ENCODE measurements around the gene TTBK2.

The TTBK2 gene

GRCh38 chr15:42721916-42722315 is 198.7 kb downstream of the TTBK2 start:
- in situ Hi-C loops (cut with HindIII; ENCODE audit: low pct_unique_long_range_greater_than_20kb, low sequenced_read_pairs), result no loop called here
- no peak for DNase-seq (ENCODE audit: low read depth in 1 of 2, low spot score in 1 of 2)
- no peak for TF ChIP-seq JUND (IDR thresholded peaks at IDR 0.05; ENCODE audit: low read depth)

- DNase-seq (ENCODE audit: low read depth in 1 of 2, low spot score in 1 of 2), result no peak
- TF ChIP-seq JUND (IDR thresholded peaks at IDR 0.05; ENCODE audit: low read depth), result no peak
- in situ Hi-C loops (cut with HindIII; ENCODE audit: low pct_unique_long_range_greater_than_20kb, low sequenced_read_pairs), result no loop called here
Observed at GRCh38 chr15:42721016-42721415, 199.6 kb downstream of the TTBK2 start.

DNA sequence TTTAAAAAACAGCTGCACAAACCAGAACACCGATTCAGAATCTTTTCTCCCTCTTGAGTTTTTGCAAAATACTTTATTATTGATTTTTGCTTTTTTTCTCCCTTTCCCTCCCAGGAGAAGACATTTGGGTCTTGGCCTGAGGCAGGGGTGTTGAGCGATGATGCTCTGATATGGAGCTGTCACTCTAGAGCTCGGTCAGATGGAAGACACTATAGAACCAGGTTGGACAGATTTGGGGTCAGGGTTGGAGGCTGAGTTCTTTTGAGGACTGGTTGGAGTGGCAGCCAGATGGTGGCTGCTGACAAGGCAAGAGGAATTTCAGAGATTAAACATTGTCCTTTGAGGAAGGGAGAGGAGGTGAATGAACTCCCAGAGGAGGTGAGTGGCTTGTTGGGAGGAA is 200.5 kb downstream of the TTBK2 start:
- DNase-seq (ENCODE audit: low read depth in 1 of 2, low spot score in 1 of 2), result no peak
- no peak for TF ChIP-seq JUND (IDR thresholded peaks at IDR 0.05; ENCODE audit: low read depth)
- in situ Hi-C loops (cut with HindIII; ENCODE audit: low pct_unique_long_range_greater_than_20kb, low sequenced_read_pairs), result no loop called here

DNA sequence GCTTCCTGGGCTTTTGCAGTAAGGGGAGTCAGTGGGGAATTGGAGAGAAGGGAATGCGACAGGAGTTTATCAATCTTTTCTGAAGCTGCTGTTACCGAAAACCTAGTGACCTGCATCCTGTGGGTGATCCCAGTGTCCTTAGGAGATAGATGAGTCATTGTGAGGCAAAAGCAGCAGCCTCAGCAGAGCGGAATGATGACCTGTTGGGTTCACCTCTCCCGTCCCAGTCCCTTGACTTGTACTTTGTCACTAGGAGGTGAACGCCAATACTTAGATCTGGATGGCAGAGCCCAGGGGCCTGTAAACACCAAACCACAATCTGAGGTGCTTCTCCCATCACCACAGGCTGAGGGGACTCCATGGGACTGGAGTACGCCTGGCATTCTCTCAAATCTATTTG is 201.5 kb downstream of the TTBK2 start:
- in situ Hi-C loops (cut with HindIII; ENCODE audit: low pct_unique_long_range_greater_than_20kb, low sequenced_read_pairs), result no loop called here
- DNase-seq (ENCODE audit: low read depth in 1 of 2, low spot score in 1 of 2), result no peak
- TF ChIP-seq JUND (IDR thresholded peaks at IDR 0.05; ENCODE audit: low read depth), result no peak

DNA sequence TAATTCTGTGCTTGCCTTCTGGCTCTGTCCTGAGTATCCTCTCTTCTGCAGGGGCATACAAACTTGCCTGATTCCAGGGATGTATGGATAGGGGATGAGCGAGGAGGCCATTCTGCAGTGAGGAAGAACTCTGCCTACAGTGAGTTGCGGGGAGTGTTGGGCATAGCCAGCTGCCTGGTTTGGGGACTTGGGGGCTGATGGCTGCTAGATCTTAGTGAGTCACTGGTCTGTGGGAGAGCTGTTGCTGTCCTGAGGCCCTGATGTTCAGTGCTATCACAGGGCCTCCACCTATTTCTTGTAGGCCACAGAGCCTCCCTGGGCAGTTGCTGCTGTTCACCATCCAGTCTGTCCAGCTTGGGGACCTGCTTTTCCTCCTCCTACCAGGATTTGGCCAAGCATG is 204.0 kb downstream of the TTBK2 start:
- no peak for DNase-seq (ENCODE audit: low read depth in 1 of 2, low spot score in 1 of 2)
- in situ Hi-C loops (cut with HindIII; ENCODE audit: low pct_unique_long_range_greater_than_20kb, low sequenced_read_pairs), result no loop called here
- no peak for TF ChIP-seq JUND (IDR thresholded peaks at IDR 0.05; ENCODE audit: low read depth)

DNA sequence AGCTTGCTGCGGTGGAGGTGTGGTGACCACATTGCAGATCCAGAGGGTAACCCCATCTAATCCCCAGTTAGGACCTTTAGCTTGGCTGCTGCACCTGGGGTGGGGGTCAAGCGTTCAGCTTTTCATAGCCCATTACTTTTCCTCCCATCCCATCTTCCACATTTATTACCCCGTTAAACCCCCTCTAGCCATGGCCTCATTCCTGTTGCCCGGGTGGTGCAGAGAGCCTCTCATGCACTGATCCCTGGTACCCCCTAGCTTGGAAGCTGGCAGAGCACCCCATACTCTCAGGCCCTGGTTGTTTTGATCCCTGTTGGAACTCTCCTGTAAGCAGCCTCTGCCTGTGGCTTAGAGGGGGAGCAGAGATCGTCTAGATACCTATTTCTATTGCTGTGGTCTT is 204.5 kb downstream of the TTBK2 start:
- in situ Hi-C loops (cut with HindIII; ENCODE audit: low pct_unique_long_range_greater_than_20kb, low sequenced_read_pairs), result no loop called here
- TF ChIP-seq JUND (IDR thresholded peaks at IDR 0.05; ENCODE audit: low read depth), result no peak
- no peak for DNase-seq (ENCODE audit: low read depth in 1 of 2, low spot score in 1 of 2)

GRCh38 chr15:42712584-42712983 is 208.0 kb downstream of the TTBK2 start:
- DNase-seq (ENCODE audit: low read depth in 1 of 2, low spot score in 1 of 2), result no peak
- no peak for TF ChIP-seq JUND (IDR thresholded peaks at IDR 0.05; ENCODE audit: low read depth)
- in situ Hi-C loops (cut with HindIII; ENCODE audit: low pct_unique_long_range_greater_than_20kb, low sequenced_read_pairs), result no loop called here

DNA sequence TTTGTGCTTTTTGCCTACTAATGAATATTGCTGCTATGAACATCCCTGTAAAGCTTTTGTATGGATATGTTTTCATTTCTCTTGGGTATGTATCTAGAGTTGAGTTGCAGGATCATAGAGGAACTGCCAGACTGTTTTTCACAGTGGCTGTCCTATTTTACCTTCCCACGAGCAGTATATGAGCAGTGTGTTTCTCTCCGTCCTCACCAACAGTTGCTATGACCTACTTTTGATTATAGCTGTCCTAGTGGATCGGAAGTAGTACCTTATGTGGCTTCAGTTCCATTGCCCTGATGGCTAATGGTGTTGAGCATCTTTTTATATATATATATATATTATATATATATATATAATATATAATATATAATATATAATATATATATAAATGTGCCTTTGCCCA is 208.8 kb downstream of the TTBK2 start:
- DNase-seq (ENCODE audit: low read depth in 1 of 2, low spot score in 1 of 2), result no peak
- in situ Hi-C loops (cut with HindIII; ENCODE audit: low pct_unique_long_range_greater_than_20kb, low sequenced_read_pairs), result no loop called here
- TF ChIP-seq JUND (IDR thresholded peaks at IDR 0.05; ENCODE audit: low read depth), result no peak

- in situ Hi-C loops (cut with HindIII; ENCODE audit: low pct_unique_long_range_greater_than_20kb, low sequenced_read_pairs), result no loop called here
- no peak for TF ChIP-seq JUND (IDR thresholded peaks at IDR 0.05; ENCODE audit: low read depth)
- no peak for DNase-seq (ENCODE audit: low read depth in 1 of 2, low spot score in 1 of 2)
Observed at GRCh38 chr15:42710662-42711061, 209.9 kb downstream of the TTBK2 start.

DNA sequence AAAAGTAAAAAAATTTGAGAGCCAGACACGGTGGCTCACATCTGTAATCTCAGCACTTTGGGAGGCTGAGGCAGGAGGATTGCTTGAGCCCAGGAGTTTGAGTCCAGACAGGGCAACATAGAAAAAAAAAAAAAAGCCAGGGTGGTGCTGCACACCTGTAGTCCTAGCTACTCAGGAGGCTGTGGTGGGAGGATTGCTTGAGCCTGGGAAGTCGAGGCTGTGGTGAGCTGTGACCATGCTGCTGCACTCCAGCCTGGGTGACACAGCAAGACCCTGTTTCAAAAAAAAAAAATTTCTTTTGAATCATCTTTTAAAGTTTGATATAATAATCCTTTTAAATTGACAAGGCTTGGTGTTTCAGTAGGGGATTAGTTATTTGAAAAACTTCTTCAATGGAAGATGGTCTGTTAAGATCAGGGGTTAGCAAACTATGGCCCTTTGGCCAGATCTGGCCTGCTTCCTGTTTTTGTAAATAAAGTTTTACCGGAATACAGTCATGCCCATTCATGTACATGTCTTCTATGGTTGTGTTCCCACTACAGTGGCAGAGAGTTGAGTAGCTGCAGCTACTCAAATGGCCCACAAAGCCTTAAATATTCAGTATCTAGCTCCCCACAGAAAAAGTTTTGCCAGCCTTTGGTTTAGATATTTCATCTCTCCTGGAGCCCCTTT is 212.6 kb downstream of the TTBK2 start:
- DNase-seq (ENCODE audit: low read depth in 1 of 2, low spot score in 1 of 2), result no peak
- in situ Hi-C loops (cut with HindIII; ENCODE audit: low pct_unique_long_range_greater_than_20kb, low sequenced_read_pairs), result no loop called here
- TF ChIP-seq JUND (IDR thresholded peaks at IDR 0.05; ENCODE audit: low read depth), result no peak

- peak; percentile 74; the same call in 1 of the 2 replicates for TF ChIP-seq JUND (IDR thresholded peaks at IDR 0.05; ENCODE audit: low read depth)
- in situ Hi-C loops (cut with HindIII; ENCODE audit: low pct_unique_long_range_greater_than_20kb, low sequenced_read_pairs), result no loop called here
- peak; percentile 41 to 75 for DNase-seq (ENCODE audit: low read depth in 1 of 2, low spot score in 1 of 2)
Observed at GRCh38 chr15:42707068-42707467, 213.5 kb downstream of the TTBK2 start.

DNA sequence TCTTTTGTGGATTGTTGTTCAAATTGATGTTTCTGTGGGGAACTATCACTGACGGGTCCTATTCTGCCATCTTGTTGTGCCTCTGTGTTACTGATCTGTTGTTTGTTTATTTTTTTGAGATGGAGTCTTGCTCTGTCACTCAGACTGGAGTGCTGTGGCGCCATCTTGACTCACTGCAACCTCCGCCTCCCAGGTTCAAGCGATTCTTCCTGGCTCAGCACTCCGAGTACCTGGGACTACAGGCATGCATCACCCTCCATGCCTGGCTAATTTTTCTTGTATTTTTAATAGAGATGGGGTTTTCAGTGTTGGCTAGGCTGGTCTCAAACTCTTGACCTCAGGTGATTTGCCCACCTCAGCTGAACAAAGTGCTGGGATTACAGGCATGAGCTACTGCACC is 215.2 kb downstream of the TTBK2 start:
- no peak for TF ChIP-seq JUND (IDR thresholded peaks at IDR 0.05; ENCODE audit: low read depth)
- DNase-seq (ENCODE audit: low read depth in 1 of 2, low spot score in 1 of 2), result no peak
- in situ Hi-C loops (cut with HindIII; ENCODE audit: low pct_unique_long_range_greater_than_20kb, low sequenced_read_pairs), result no loop called here

GRCh38 chr15:42704492-42704926 is 216.1 kb downstream of the TTBK2 start:
- in situ Hi-C loops (cut with HindIII; ENCODE audit: low pct_unique_long_range_greater_than_20kb, low sequenced_read_pairs), result no loop called here
- no peak for TF ChIP-seq JUND (IDR thresholded peaks at IDR 0.05; ENCODE audit: low read depth)
- peak; percentile 54 to 86 for DNase-seq (ENCODE audit: low read depth in 1 of 2, low spot score in 1 of 2)

DNA sequence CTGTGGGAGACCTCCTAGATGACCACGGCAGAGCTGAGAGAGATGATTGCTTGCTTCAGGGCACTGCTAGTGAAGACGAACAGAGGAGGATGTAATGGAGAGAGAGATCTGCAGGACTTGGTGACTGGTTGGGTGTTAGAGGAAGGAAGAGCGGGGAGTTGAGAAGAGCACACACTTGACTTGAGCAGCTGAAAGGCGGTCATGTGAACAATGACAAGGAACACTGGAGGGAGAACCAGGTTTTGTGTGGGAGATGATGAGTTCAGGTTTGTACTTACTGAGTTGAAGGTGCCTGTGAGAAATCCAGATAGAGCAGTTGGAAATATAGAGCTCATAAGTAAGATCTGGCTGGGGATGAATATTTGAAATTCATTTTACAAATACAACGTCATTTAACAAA is 224.0 kb downstream of the TTBK2 start:
- TF ChIP-seq JUND (IDR thresholded peaks at IDR 0.05; ENCODE audit: low read depth), result no peak
- DNase-seq (ENCODE audit: low read depth in 1 of 2, low spot score in 1 of 2), result no peak
- in situ Hi-C loops (cut with HindIII; ENCODE audit: low pct_unique_long_range_greater_than_20kb, low sequenced_read_pairs), result no loop called here
